HG03108 (cell line): ENCODE results near the gene ATAD2B.
"Not testable (repeated sequence)": the region's sequence is repeated elsewhere in the genome, so short reads cannot be mapped to it uniquely, and the experiment has no call there.

Experiments used
- ATAC-seq: cut with Tn5 transposase; IDR thresholded peaks from one replicate; pipeline ENCODE4 v1.9.1; 2021; ENCODE audit warnings: moderate library complexity; ENCODE audit not compliant: unreplicated experiment

ATAD2B gene

GRCh38 chr2:23926750-23927571 is at the start of gene ATAD2B:
Gene ATAD2B, minus strand, starts transcription at chr2:23927123. Its CDS starts 353 bp downstream, at chr2:23926770.
- ATAC-seq = peak; percentile 76

DNA sequence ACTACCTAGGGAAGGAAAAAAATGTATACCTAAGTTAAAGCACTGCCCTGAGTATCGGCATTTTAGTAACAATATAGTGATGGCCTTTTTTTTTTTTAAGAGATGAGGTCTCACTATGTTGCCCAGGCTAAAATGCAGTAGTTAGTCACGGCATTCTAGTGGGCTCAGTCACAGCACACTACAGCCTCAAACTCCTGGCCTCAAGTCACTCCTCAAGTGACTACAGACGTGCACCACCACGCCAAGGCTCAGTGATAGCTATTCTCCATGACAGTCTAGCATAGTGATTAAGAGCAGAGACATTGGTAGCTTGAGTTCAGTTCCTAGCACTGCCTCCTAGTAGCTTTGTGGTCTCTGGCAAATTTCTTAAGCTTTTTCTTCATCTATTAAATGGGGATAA is 40.9 kb upstream of the ATAD2B start:
- ATAC-seq = no peak

DNA sequence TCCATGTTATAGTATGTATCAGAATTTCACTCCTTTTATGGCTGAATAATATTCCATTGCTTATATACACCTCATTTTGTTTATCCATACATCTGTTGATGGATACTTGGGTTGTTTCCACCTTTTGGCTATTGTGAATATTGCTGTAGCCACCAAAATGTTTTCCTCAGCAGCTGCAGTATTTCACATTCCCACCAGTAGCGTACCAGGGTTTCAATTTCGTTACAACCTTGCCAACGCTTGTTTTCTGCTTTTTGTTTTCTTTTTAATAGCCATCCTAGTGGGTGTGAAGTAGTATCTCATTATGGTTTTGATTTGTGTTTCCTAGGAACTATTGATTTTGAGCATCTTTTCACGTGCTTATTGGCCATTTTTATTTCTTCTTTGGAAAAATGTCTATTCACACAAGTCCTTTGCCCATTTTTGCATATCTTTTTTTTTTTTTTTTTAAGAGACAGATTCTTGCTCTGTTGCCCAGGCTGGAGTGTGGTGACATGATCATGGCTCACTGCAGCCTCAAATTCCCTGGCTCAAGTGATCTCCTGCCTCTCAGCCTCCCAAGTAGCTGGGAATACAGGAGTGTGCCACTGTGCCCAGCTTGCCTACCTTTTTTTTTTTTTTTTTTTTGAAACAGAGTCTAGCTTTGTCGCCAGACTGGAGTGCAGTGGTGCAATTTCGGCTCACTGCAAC is 27.5 kb upstream of the ATAD2B start:
- no peak for ATAC-seq

DNA sequence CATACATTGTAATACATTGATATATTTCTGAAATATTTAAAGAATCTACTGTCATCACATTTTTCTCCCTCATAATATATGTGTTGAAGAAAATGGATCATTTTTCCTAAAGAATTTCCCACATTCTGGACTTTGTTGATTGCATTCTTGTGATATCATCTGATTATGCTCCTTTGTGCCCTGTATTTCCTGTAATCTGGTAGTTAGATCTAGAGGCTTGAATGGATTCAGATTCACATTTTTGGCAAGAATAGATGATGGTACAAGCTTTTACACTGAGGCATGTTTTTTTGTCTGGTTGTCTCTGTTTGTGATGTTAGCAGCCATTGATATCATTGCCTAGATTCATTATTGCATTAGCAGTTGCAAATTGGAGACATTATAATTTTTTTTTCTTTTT is 26.7 kb upstream of the ATAD2B start:
- no peak for ATAC-seq

GRCh38 chr2:23952558-23952957 is 25.6 kb upstream of the ATAD2B start:
- not testable (repeated sequence) for ATAC-seq

GRCh38 chr2:23947350-23947749 is 20.4 kb upstream of the ATAD2B start:
- ATAC-seq = no peak

DNA sequence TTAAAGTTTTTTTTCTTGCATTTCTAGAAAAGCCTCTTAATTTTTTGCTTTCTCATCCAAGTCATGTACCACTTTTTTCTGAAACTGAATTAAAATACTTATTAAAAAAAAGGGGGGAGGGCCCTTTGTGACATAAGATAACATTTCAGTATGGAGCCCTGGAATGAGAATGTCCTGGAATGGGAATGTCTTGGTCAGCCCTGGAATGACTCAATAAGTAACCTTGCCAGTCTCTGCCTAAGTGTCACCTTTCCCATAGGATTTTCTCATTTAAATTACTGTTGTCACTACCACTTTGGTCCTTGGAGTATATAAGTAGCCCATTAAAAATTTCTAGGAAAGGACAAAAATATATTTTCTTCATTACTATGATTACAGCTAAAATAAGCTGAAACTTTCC is 18.1 kb upstream of the ATAD2B start:
- no peak for ATAC-seq

DNA sequence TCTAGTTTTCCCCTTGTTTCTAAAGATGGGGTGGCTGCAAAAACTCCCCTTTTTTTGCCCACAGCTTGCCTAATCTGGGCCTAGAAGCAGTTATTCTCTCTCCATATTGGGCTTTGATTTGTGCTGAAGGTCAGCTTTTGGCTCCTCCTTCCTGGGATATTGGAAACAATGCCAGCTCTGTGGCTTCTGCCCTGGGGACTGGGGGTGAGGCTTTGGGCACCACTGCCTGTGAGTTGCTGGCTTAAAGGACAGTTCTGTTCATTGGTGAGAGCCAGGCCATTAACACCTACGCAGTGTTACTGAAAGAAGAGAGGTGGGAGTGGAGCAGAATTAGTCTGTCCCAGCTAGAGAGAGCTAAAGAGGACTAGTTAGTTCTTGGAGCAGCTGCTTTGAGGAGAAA is 17.6 kb upstream of the ATAD2B start:
- no peak for ATAC-seq

- ATAC-seq = no peak
These were observed 16.7 kb upstream of the ATAD2B start for GRCh38 chr2:23943666-23944065.

- ATAC-seq = no peak
These were observed 14.7 kb upstream of the ATAD2B start for GRCh38 chr2:23941644-23942043.

DNA sequence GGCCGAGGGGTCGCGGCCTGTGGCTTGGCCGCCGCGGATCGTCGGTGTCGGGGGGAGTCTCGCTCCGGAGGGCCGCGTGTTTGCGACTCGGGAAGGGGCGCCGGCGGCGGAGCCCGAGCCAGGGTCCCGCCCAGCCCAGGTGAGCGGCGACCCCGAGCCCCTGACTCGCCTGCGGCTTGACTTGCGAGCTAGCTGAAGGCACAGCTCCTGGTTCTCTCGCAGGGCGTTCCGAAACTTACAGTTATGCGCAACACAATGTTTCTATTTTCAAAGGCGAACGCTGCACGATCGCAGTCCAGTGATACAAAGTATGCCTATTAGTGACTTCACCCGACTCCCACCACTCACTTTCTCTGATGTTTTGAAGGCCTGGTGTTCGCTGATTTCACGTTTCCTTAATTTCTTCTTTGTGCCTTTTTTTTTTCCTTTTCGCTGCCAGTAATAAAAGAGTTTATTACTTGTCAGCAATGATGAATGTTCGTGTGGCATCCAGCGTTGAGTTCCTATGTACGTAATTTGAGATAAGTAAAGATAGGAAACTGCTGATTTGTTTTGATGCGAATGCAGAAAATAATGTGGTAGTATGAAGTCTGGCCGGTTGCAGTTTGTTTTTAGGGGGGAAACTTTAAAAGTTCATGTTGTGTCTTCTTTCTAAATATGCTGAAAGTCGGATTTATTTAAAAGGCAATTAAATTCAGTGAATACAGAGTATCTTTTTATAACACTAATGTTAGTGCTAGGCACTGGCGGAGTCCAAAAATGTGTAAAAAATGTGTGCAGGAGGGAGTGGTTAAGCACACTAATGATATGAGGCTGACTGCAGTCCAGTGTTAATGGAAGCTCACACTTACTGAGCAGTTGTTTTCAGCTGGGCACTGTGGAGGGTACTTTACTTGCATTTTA is 14.0 kb upstream of the ATAD2B start:
- peak; percentile 49 for ATAC-seq

DNA sequence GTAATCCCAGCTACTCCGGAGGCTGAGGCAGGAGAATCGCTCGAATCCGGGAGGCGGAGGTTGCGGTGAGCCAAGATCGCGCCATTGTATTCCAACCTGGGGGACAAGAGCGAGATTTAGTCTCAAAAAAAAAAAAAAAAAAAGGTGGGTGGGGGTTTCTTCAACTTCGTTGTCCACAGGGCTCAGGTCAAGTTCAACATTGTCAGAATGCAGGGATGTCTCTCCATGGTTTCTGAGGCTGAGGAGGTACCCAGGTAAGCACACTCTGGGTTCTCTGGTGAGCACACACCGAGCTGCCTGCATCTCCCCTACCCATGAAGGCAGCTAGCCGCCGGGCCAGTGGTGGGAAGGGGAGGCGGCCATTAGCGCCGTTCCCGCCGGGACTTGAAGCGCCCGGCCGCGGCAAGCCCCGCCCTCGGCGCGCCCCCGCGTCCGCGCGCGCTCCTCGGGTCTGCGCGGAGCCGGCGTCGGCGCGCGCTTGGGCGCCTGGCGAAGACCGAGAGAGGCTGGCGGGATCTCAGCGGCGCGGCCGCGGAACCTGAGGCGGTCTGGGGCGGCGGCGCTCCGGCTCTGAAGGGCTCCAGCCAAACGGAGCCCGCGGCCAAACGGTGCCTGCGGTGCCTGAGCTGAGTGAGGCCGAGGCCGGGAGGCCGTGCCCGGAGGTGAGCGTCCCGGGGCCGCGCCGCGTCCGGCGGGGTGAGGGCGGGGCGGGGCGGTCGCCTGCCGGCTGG is 13.2 kb upstream of the ATAD2B start, which contains the start of gene UBXN2A:
Gene UBXN2A (plus strand): TSS at position 477 of the 731 bp plus-strand sequence. CDS start 17,852 bp downstream, outside the sequence.
- ATAC-seq = peak; percentile 62

GRCh38 chr2:23934259-23934658 is 7.3 kb upstream of the ATAD2B start:
- no peak for ATAC-seq

- peak; percentile 14 for ATAC-seq
These were observed 603 bp downstream of the ATAD2B start for GRCh38 chr2:23926290-23926749.

GRCh38 chr2:23925702-23926289 is 1.1 kb downstream of the ATAD2B start:
- peak; percentile 60 for ATAC-seq

DNA sequence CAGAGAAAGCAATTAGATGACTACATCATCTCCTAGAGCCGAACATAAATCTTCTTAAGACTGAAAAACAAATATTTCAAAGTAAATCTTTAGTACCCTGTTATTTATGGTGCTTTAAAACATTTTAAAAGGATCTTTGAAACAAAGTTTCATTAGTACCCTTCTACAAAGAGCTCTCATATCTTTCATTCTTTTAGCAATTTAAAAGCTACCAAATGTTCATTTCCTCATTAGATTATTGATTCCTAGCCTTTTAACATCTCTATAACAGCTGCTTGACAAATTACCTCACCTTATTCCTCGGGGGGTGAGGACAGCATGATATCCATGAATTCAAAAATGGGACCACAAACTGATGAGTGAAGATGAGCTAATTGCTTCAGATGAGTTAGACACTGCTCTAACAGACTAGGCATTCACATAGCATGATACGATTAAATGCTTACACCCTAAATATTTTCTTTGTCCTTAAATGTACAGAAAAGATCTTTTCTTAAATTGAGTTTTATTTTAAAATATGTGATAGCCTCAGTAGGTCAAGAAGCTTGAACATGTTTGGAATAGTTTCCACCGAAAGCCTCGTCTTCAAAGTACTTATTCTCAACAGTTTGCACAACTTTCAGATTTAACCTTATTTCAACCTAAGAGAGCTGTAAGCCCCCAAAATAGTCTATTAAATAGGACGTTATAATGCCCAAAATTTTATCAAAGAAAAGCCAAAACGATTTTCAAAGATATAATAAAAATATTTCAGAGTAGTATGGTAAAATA is 2.1 kb downstream of the ATAD2B start:
- ATAC-seq = no peak

DNA sequence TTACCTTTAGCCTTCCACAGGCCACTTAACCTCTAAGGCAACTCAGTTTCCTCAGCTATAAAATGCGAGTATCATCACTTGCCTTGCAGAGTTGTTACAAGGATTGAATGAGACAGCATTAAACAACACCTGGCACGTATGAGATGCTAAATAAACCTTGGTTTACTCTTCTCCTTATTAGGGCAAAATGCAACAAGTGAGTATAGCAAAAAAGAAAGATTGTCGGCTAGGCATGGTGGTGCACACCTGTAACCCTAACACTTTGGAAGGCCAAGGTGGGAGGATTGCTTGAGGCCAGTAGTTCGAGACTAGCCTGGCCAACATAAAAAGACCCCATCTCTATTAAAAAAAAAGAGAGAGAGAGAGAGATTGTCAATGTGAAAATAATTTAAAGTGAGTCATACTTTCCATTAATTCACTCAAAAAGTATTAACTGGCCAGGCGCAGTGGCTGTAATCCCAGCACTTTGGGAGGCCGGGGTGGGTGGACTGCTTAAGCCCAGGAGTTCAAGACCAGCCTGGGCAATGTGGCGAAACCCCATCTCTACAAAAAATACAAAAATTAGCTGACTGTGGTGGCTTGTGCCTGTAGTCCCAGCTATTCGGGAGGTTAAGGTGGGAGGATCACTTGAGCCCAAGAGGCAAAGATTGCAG is 8.0 kb downstream of the ATAD2B start:
- no peak for ATAC-seq

- ATAC-seq = peak; percentile 52
These were observed 10.1 kb downstream of the ATAD2B start for GRCh38 chr2:23916727-23917405.
